Liver (tissue), 9 donors: ENCODE measurements around the gene ZNF408. TPM values are rescaled to one million over a fixed set of nuclear protein-coding genes. Genes with fewer than 3 reads are reported as not detected.
A peak's percentile ranks its signal among the peaks of the same experiment; 100 is the strongest.

Experiments used
- DNase-seq: peaks from one replicate; pipeline ENCODE4 v3.0.0-alpha.2; 2017; ENCODE audit warnings: low spot score
- H3K27ac ChIP-seq, 2 donors: one replicate each; pipeline ENCODE4 v1.7.0; 2013; ENCODE audit warnings: inconsistent platforms in 2 of 2, low read length in 2 of 2, control low read depth in 1 of 2, low read depth in 1 of 2, mild to moderate bottlenecking in 1 of 2
- H3K27me3 ChIP-seq, 4 donors: one replicate each; pipeline versions ENCODE4 v1.6.1 to v1.7.0; 2013; ENCODE audit warnings: low read length in 3 of 4, inconsistent platforms in 1 of 4, mild to moderate bottlenecking in 1 of 4, moderate library complexity in 1 of 4; ENCODE audit not compliant: control insufficient read depth in 4 of 4, insufficient read depth in 4 of 4
- H3K36me3 ChIP-seq, 4 donors: one replicate each; pipeline versions ENCODE4 v1.6.1 to v1.7.0; 2013; ENCODE audit warnings: low read length in 3 of 4, mild to moderate bottlenecking in 3 of 4, low read depth in 1 of 4, moderate library complexity in 1 of 4; ENCODE audit not compliant: control insufficient read depth in 4 of 4, insufficient read depth in 3 of 4
- H3K4me1 ChIP-seq, 4 donors: one replicate each; pipeline versions ENCODE4 v1.6.1 to v1.7.0; 2013; ENCODE audit warnings: low read length in 3 of 4, mild to moderate bottlenecking in 3 of 4, moderate library complexity in 1 of 4; ENCODE audit not compliant: control insufficient read depth in 4 of 4, insufficient read depth in 4 of 4
- H3K4me3 ChIP-seq, 3 donors: one replicate each; pipeline versions ENCODE4 v1.6.1 to v1.7.0; 2013; ENCODE audit warnings: low read length in 3 of 3, control low read depth in 1 of 3, low read depth in 1 of 3, mild to moderate bottlenecking in 1 of 3
- H3K9ac ChIP-seq, 2 donors: one replicate each; pipeline ENCODE4 v1.7.0; 2013; ENCODE audit warnings: low read length in 2 of 2, mild to moderate bottlenecking in 2 of 2, moderate library complexity in 2 of 2, control low read depth in 1 of 2, low read depth in 1 of 2
- H3K9me3 ChIP-seq, 4 donors: one replicate each; pipeline versions ENCODE4 v1.6.1 to v1.7.0; 2013; ENCODE audit warnings: low read length in 3 of 4; ENCODE audit not compliant: control insufficient read depth in 4 of 4
- EGR1 ChIP-seq, 2 donors: IDR thresholded peaks; 2 replicates each; pipeline ENCODE4 v1.6.1; 2016 to 2018; ENCODE audit warnings: antibody characterized with exemption in 2 of 2, low read depth in 2 of 2
- FOXA1 ChIP-seq: IDR thresholded peaks from 2 replicates; pipeline ENCODE4 v1.6.1; 2016; ENCODE audit warnings: antibody characterized with exemption
- GABPA ChIP-seq, 2 donors: IDR thresholded peaks in 1 of 2; conservative IDR thresholded peaks in 1 of 2; 2 replicates each; pipeline ENCODE4 v1.6.1; 2016; ENCODE audit warnings: antibody characterized with exemption in 2 of 2, mild to moderate bottlenecking in 1 of 2, moderate library complexity in 1 of 2
- HNF4A ChIP-seq, 2 donors: conservative IDR thresholded peaks; 2 replicates each; pipeline ENCODE4 v1.6.1; 2016; ENCODE audit warnings: antibody characterized with exemption in 2 of 2, mild to moderate bottlenecking in 2 of 2
- HNF4G ChIP-seq: IDR thresholded peaks from 2 replicates; pipeline ENCODE4 v1.6.1; 2016; ENCODE audit warnings: antibody characterized with exemption
- JUND ChIP-seq, 2 donors: IDR thresholded peaks; 2 replicates each; pipeline ENCODE4 v1.6.1; 2016; ENCODE audit warnings: antibody characterized with exemption in 2 of 2
- SP1 ChIP-seq: IDR thresholded peaks from 2 replicates; pipeline ENCODE4 v1.6.1; 2018; ENCODE audit warnings: antibody characterized with exemption, mild to moderate bottlenecking
- TAF1 ChIP-seq: conservative IDR thresholded peaks from 2 replicates; pipeline ENCODE4 v1.6.1; 2016; ENCODE audit warnings: antibody characterized with exemption, mild to moderate bottlenecking
- YY1 ChIP-seq: IDR thresholded peaks from 2 replicates; pipeline ENCODE4 v1.6.1; 2016; ENCODE audit warnings: antibody characterized with exemption, mild to moderate bottlenecking
- ZBTB33 ChIP-seq: IDR thresholded peaks from 2 replicates; pipeline ENCODE4 v1.6.1; 2016; ENCODE audit warnings: antibody characterized with exemption
- WGBS: extraction: QIAGEN DNeasy Blood & Tissue Kit; methylation state at CpG from one replicate; pipeline ENCODE4 v1.1.7; 2013; 5-methylcytosine and 5-hydroxymethylcytosine counted together
- polyA plus RNA-seq, 2 donors: library from polyadenylated mRNA; stranded (reverse) in 1 of 2; unstranded in 1 of 2; fragments of 200-250 nt in 1 of 2; fragments of >200 nt in 1 of 2; fragmentation: Nextera tagmentation in 1 of 2; extraction: Ambion mirVana in 1 of 2; gene quantifications; one replicate each; pipeline versions ENCODE4 v1.2.1 to v1.2.3, GENCODE V29; 2013 to 2015
- total RNA-seq, 2 donors: library from RNA; depleted of rRNA; stranded (reverse); fragments of >200 nt; gene quantifications; one replicate each; pipeline ENCODE4 v1.2.3, GENCODE V29; 2014
- TF ChIP-seq, protein P1 (sequence below): IDR thresholded peaks from 2 replicates; pipeline ENCODE4 v1.6.1; 2016; ENCODE audit warnings: antibody characterized with exemption, mild to moderate bottlenecking
- TF ChIP-seq, protein P2 (sequence below): IDR thresholded peaks from 2 replicates; pipeline ENCODE4 v1.6.1; 2016; ENCODE audit warnings: antibody characterized with exemption
- donor health status: healthy.
- donor health status: healthy.
- donor health status: healthy.
- donor health status: healthy.
- donor health status: healthy.

Gene ZNF408
- total and polyA plus RNA-seq, 4 donors = 3.4 to 8.4 (median 5.5) TPM

- no peak for DNase-seq
- H3K27ac ChIP-seq = peak overlapping the region; percentile 58 to 61
- peaks cover 9 to 34% (median 29%) of the 10 kb centered on the region in 4 donors for H3K36me3 ChIP-seq
- no peaks in the 10 kb centered on the region for H3K27me3 ChIP-seq
- H3K4me1 ChIP-seq = peaks cover 9 to 57% (median 37%) of the 10 kb centered on the region in 4 donors
- TF ChIP-seq FOXA1 (no peak), ZBTB33 (no peak)
- no peaks in the 10 kb centered on the region for H3K9me3 ChIP-seq
- no peak overlapping the region for H3K9ac ChIP-seq
- 85% methylated on average over 8 of the region's 8 CpGs for WGBS
- no peak overlapping the region for H3K4me3 ChIP-seq
Measured at GRCh38 chr11:46723359-46723680, 22.5 kb downstream of the ZNF408 start.

DNA sequence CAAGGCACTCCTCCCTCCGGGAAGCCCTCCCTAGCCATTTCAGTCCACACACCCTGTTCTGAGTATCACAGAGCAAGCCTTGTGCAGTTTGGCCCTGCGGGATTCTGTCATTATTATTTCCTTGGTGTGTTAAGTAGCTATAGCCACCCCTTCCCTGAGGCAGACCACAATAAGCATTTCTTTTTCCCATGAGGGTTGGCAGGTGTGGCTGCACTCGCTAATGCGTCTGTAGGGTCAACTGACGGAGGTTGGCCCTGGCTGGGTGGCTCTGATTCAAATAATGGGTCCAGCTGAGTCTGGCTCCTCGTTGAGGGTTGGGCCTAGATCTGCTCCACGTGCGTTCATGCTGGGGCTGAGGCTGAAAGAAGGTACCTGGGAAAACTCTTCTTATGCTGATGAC, 23.3 kb downstream of the ZNF408 start:
- Histone ChIP-seq H3K9ac (no peak overlapping the region), H3K4me3 (no peak overlapping the region), H3K36me3 (peaks cover 11 to 41% (median 33%) of the 10 kb centered on the region in 4 donors), H3K4me1 (peaks cover 9 to 53% (median 33%) of the 10 kb centered on the region in 4 donors), H3K9me3 (no peaks in the 10 kb centered on the region), H3K27me3 (no peaks in the 10 kb centered on the region), H3K27ac (peak overlapping the region; percentile 25 to 39)
- WGBS = 44% methylated on average over 8 of the region's 8 CpGs
- DNase-seq = no peak
- TF ChIP-seq YY1 = no peak
- TF ChIP-seq, protein P1, sequence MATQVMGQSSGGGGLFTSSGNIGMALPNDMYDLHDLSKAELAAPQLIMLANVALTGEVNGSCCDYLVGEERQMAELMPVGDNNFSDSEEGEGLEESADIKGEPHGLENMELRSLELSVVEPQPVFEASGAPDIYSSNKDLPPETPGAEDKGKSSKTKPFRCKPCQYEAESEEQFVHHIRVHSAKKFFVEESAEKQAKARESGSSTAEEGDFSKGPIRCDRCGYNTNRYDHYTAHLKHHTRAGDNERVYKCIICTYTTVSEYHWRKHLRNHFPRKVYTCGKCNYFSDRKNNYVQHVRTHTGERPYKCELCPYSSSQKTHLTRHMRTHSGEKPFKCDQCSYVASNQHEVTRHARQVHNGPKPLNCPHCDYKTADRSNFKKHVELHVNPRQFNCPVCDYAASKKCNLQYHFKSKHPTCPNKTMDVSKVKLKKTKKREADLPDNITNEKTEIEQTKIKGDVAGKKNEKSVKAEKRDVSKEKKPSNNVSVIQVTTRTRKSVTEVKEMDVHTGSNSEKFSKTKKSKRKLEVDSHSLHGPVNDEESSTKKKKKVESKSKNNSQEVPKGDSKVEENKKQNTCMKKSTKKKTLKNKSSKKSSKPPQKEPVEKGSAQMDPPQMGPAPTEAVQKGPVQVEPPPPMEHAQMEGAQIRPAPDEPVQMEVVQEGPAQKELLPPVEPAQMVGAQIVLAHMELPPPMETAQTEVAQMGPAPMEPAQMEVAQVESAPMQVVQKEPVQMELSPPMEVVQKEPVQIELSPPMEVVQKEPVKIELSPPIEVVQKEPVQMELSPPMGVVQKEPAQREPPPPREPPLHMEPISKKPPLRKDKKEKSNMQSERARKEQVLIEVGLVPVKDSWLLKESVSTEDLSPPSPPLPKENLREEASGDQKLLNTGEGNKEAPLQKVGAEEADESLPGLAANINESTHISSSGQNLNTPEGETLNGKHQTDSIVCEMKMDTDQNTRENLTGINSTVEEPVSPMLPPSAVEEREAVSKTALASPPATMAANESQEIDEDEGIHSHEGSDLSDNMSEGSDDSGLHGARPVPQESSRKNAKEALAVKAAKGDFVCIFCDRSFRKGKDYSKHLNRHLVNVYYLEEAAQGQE = no peak
- TF ChIP-seq HNF4G = no peak
- TF ChIP-seq GABPA (IDR thresholded peaks at IDR 0.05 in 1 of 2, conservative IDR thresholded peaks at IDR 0.05 in 1 of 2) = no peak
- no peak for TF ChIP-seq EGR1 (IDR thresholded peaks at IDR 0.05; ENCODE audit: low read depth in 2 of 2)
- TF ChIP-seq SP1 = no peak
- no peak for TF ChIP-seq ZBTB33
- no peak for TF ChIP-seq JUND (IDR thresholded peaks at IDR 0.05)
- no peak for TF ChIP-seq HNF4A (conservative IDR thresholded peaks at IDR 0.05)
- TF ChIP-seq TAF1 = no peak
- TF ChIP-seq, protein P2, sequence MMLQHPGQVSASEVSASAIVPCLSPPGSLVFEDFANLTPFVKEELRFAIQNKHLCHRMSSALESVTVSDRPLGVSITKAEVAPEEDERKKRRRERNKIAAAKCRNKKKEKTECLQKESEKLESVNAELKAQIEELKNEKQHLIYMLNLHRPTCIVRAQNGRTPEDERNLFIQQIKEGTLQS = no peak
- TF ChIP-seq FOXA1 = no peak
